Activated CD8-positive, alpha-beta T cell treated with anti-CD3 and anti-CD28 coated beads for 36 hours (primary cell): ENCODE results near the gene SIGLEC15. TPM values are rescaled to one million over a fixed set of nuclear protein-coding genes. Genes with fewer than 3 reads are reported as not detected.

Experiments
- ATAC-seq: fragments of 200-7000 bp; cut with Tn5 transposase; one replicate; pipeline ENCODE4 v1.10.0; 2021; ENCODE audit warnings: mild to moderate bottlenecking, moderate library complexity
- CTCF ChIA-PET: fragments of 350-600 bp; sonication (Branson Sonifier 250); formaldehyde crosslinking; loops from one replicate; lab custom pipeline; 2021; ENCODE audit warnings: antibody characterized with exemption; lab: Charles Lee
- POLR2A ChIA-PET: fragments of 350-600 bp; sonication (Branson Sonifier 250); formaldehyde crosslinking; loops from one replicate; lab custom pipeline; 2021; ENCODE audit warnings: antibody characterized with exemption; lab: Charles Lee
- DNase-seq: peaks from one replicate; pipeline ENCODE4 v3.0.0-alpha.2; 2020
- H3K27ac Mint-ChIP-seq: one replicate; pipeline ENCODE4 v1.8.0; 2021; ENCODE audit warnings: mild to moderate bottlenecking, mixed read lengths
- H3K27me3 Mint-ChIP-seq: one replicate; pipeline ENCODE4 v1.8.0; 2021; ENCODE audit warnings: mixed read lengths
- H3K36me3 Mint-ChIP-seq: one replicate; pipeline ENCODE4 v1.8.0; 2021; ENCODE audit warnings: low read depth, mixed read lengths
- H3K4me1 Mint-ChIP-seq: one replicate; pipeline ENCODE4 v1.8.0; 2021; ENCODE audit warnings: low read depth, mixed read lengths
- H3K4me3 Mint-ChIP-seq: one replicate; pipeline ENCODE4 v1.8.0; 2021; ENCODE audit warnings: mild to moderate bottlenecking, moderate library complexity, mixed read lengths
- H3K9me3 Mint-ChIP-seq: one replicate; pipeline ENCODE4 v1.8.0; 2021; ENCODE audit warnings: mixed read lengths
- CTCF ChIP-seq: fragments of 200-600 bp; IDR thresholded peaks from one replicate; pipeline ENCODE4 v1.8.0; 2022; ENCODE audit warnings: antibody characterized with exemption, mild to moderate bottlenecking
- intact Hi-C: fragments of 100-400 bp; cut with micrococcal nuclease; formaldehyde crosslinking; loops from one replicate; pipeline ENCODE4 v1.10.0; 2022
- total RNA-seq, 2 experiments: library from RNA; stranded (reverse); gene quantifications; one replicate each; pipeline ENCODE4 v1.2.3, GENCODE V29; 2021

Gene SIGLEC15
- total RNA-seq, 2 experiments from 2014 or later, result not detected

DNA sequence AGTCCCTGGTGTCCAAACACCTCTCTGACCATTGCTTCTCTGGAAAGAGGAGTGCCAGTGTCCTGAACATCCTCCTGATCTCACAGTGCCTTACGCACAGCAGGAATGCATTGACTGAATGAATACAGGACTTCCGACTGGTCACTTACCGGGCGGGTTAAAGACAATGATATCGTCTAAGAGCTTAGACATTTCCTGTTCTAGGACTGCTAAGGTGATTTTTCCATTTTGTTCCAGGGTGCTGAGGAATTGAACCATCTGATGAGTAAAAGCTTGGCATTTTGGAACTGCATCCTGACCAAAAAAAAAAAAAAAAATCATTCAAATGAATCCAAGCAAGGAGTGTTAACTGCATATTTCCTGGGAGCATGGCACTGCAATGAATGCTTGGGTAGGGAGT is 40.0 kb downstream of the SIGLEC15 start:
- POLR2A ChIA-PET, result interaction anchor here (0.7 kb wide), 1 partner anchor 57 kb away, joined by 3 read pairs; no protein-coding TSS in a partner anchor
- peaks cover 6% of the 10 kb centered on the region for H3K9me3 Mint-ChIP-seq
- DNase-seq (no peak), ATAC-seq (no peak)
- H3K36me3 Mint-ChIP-seq, result peaks cover 54% of the 10 kb centered on the region
- H3K4me3 Mint-ChIP-seq, result no peak overlapping the region
- H3K27me3 Mint-ChIP-seq, result no peaks in the 10 kb centered on the region
- TF ChIP-seq CTCF, result no peak
- intact Hi-C loops, result no loop called here
- peaks cover 8% of the 10 kb centered on the region for H3K4me1 Mint-ChIP-seq
- no peak overlapping the region for H3K27ac Mint-ChIP-seq
- CTCF ChIA-PET, result interaction anchor here (1.3 to 11.6 kb wide), 2 partner anchors 13 to 208 kb away, joined by 3 to 96 read pairs; no protein-coding TSS in a partner anchor

GRCh38 chr18:45870419-45870818 is 44.9 kb downstream of the SIGLEC15 start:
- ATAC-seq (no peak), DNase-seq (no peak)
- Mint-ChIP-seq H3K27ac (no peak overlapping the region), H3K4me1 (peaks cover 33% of the 10 kb centered on the region), H3K4me3 (no peak overlapping the region), H3K27me3 (no peaks in the 10 kb centered on the region), H3K9me3 (peaks cover 15% of the 10 kb centered on the region), H3K36me3 (peaks cover 69% of the 10 kb centered on the region)
- CTCF ChIA-PET, result interaction anchor here (11.6 kb wide), 1 partner anchor 9 kb away, joined by 96 read pairs; no protein-coding TSS in a partner anchor
- POLR2A ChIA-PET, result no interaction called here
- no peak for TF ChIP-seq CTCF
- intact Hi-C loops, result loop anchor here (10.0 kb wide), 2 partner anchors 94 to 204 kb away; partner anchors contain the start of genes EPG5 and PSTPIP2

- ATAC-seq, result no peak
- no peak for TF ChIP-seq CTCF
- no peak overlapping the region for H3K4me3 Mint-ChIP-seq
- ChIA-PET CTCF (interaction anchor here (11.6 kb wide), 1 partner anchor 7 kb away, joined by 96 read pairs; no protein-coding TSS in a partner anchor), POLR2A (no interaction called here)
- no peak for DNase-seq
- peaks cover 67% of the 10 kb centered on the region for H3K36me3 Mint-ChIP-seq
- intact Hi-C loops, result loop anchor here (10.0 kb wide), 2 partner anchors 93 to 203 kb away; partner anchors contain the start of genes EPG5 and PSTPIP2
- no peaks in the 10 kb centered on the region for H3K27me3 Mint-ChIP-seq
- peaks cover 40% of the 10 kb centered on the region for H3K4me1 Mint-ChIP-seq
- H3K27ac Mint-ChIP-seq, result no peak overlapping the region
- peaks cover 16% of the 10 kb centered on the region for H3K9me3 Mint-ChIP-seq
Observed at GRCh38 chr18:45871431-45872084, 46.1 kb downstream of the SIGLEC15 start.

DNA sequence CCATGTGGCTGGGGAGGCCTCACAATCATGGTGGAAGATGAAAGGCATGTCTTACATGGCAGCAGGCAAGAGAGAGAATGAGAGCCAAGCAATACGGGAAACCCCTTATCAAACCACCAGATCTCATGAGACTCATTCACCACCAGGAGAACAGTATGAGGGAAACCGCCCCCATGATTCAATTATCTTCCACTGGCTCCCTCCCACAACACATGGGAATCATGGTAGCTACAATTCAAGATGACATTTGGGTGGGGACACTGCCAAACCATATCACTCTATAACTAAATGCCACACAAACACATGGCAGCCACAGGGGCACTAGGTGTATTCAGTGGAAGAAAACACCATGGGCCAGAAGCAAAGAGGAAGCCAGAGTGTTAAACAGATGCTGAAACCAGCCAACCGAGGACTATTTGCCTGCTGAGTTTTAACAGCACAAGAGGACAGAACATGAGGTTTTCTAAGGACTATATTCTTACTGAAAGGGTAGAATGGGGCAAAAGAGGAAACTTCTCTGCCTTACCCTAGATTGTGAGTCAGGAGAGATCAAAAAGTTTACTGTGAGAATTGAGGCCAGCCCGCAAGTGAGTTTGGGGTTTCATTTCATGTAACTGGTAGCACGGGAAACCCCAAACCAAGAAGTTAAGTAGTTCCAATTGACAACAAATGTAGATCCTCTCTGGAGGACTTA is 49.2 kb downstream of the SIGLEC15 start:
- intact Hi-C loops, result loop anchor here (2.0 to 10.0 kb wide), 4 partner anchors 90 to 208 kb away; partner anchors contain the start of genes EPG5 and PSTPIP2
- ChIA-PET CTCF (interaction anchor here (0.7 to 7.0 kb wide), 3 partner anchors 148 to 209 kb away, joined by 4 to 113 read pairs (median 4); partner anchors contain the start of gene SLC14A1), POLR2A (interaction anchor here (0.6 to 1.1 kb wide), 4 partner anchors 53 to 743 kb away, joined by 3 to 4 read pairs (median 4); no protein-coding TSS in a partner anchor)
- H3K36me3 Mint-ChIP-seq, result peaks cover 71% of the 10 kb centered on the region
- peaks cover 41% of the 10 kb centered on the region for H3K4me1 Mint-ChIP-seq
- peak overlapping the region; percentile 8 for H3K4me3 Mint-ChIP-seq
- DNase-seq, result peak; percentile 91
- no peaks in the 10 kb centered on the region for H3K27me3 Mint-ChIP-seq
- TF ChIP-seq CTCF, result no peak
- ATAC-seq, result peak; percentile 91
- peaks cover 16% of the 10 kb centered on the region for H3K9me3 Mint-ChIP-seq
- peak overlapping the region; percentile 92 for H3K27ac Mint-ChIP-seq
